ENCODE data around the gene WDFY4.

The WDFY4 gene

GRCh38 chr10:48744587-48744986, 59.9 kb downstream of the WDFY4 start:
- no peak for DNase-seq (ENCODE audit: low spot score)

GRCh38 chr10:48745662-48746245, 61.1 kb downstream of the WDFY4 start:
- no peak for DNase-seq (ENCODE audit: low spot score)

- DNase-seq (ENCODE audit: low spot score) = no peak
These were observed 63.9 kb downstream of the WDFY4 start for GRCh38 chr10:48748573-48748972.

DNA sequence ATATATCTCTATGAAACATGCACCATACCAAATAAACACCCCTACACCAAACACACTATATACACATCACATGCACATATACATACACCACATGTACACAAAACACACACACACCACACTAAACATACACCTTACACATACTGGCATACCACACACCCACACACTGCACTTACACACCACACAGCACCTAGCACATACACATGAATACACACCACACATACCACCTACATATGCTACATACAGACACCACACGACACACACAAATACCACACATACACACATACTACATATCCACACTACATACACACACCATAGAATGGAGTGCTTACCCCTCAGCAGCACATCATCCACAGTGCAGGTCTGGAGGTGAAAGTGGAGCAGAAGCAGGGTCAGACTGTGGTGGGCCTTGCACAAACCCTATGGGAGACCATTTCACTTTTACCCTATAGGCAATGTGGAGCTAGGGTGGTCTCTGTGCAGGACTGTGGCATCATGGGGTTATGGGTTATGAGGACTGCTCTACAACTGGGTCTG, 64.6 kb downstream of the WDFY4 start:
- DNase-seq (ENCODE audit: low spot score) = no peak

DNA sequence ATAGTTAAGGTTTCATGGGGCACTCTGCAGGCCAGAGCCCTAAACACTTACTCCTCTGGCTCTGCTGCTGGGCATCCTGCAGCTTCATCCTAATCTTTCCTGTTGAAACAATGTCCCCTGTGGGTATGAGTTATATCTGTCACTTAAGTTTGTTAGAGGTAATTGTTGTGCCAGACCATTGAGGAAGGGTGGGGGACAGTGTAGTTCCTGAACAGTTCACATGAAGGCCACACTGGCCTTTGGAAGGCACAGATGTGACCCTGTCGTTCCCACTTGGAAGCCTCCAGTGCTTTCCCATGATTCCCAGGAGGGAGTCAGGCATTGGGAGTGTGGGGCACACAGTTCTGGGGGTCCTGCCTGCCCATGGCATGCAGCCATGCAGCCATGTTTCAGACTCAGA, 65.3 kb downstream of the WDFY4 start:
- DNase-seq (ENCODE audit: low spot score) = no peak

DNA sequence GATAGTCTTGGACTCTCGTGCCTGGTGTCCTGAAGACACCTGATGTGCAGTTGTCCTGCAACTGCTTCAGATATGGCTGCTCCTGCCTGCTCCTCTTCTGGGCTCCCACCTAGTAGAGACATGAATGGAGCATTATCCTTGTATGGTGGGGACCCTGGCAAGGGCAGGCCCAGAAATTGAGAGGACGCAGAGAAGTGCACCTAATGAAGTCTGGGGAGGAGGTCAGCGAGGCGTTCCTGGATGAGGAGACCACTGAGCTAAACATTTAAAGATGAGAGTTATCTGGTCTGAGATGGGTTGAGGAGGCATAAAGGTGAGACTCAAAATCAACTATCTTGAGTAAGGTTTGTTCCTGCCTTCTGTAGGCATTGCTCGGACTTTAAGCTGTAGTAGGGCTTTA, 66.3 kb downstream of the WDFY4 start:
- DNase-seq (ENCODE audit: low spot score) = no peak

DNA sequence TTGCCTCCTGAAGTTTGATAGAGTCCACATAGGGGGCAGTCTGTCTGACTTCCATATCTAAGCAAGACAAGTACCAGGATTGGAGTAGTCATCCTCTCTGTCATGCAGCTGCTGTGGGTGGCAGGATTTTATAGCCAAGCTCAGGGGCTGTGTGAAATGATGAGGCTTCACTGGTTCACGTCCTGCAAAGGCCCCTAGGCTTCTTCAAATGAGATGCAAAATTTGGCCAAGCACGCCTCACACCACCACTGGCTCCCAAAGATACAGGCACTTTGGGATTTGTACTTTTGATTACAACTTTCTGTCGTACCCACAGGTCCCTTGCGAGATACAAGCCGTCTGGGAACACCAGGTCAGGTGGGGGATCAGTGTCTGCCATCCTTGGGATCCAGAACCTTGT, 67.1 kb downstream of the WDFY4 start:
- no peak for DNase-seq (ENCODE audit: low spot score)

DNA sequence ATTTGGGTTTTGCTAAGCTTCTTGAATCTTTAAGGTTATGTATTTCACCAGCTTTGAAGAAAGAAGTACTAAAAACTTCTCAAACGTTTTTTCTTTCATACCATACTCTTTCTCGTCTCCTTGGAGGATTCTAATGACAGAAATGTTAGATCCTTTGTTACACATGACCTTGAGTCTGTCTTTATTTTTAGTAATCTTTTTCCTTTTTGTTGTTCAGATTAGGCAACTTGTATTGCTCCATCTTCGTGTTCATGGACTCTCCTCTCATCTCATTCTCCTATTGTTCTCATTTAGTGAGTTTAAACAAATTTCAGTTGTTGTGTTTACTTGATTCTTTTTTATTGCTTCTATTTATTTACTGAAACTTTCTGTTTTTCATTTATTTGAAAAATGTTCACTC, 73.7 kb downstream of the WDFY4 start:
- no peak for DNase-seq (ENCODE audit: low spot score)

GRCh38 chr10:48759113-48759901, 74.6 kb downstream of the WDFY4 start:
- no peak for DNase-seq (ENCODE audit: low spot score)

GRCh38 chr10:48760983-48761382, 76.3 kb downstream of the WDFY4 start:
- DNase-seq (ENCODE audit: low spot score) = no peak

DNA sequence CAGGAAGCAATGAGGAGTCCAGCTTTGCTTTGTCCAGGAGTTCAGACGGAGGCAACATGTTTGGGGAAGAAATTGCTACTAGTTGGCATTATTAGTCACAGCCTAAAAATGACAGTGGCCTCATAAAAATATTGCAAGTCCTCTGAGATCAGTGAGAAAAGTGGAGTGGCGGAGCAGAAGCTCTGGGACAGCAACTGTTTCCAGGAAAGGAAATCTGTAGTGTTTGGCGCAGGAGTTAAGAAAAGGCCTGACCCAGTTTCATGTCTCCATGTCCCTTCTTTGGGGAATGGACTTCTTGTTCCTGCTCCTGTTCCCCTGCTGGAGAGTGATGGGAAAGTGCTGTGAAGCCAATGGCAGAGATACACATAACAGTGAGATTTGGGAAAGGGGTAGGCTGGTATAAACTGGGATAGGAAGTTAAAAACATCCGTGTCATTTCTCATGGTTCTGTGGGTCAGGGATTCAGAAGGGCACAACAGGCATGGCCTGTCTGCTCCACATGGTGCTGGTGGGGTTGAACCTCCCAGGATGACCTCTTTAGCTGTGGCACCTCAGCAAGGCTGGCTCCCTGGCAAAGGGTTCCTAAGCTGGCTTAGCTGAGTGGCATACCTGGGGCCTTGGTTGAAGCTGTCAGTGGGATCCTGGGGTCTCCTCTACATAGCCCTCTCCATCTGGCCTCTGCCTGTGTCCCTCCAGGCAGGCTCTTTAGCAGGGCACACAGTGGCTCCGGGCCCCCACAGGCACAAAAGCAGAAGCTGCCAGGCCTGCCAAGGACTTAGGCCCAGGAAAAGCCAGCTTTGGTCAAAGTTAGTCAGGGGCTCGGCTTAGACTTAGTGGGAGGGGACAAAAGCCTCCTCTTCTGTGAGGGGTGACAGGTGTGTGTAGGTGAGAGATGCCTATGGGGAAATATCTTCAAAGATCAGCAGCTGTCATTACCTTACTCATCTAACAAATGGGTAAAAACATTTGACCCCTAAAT, 77.7 kb downstream of the WDFY4 start:
- no peak for DNase-seq (ENCODE audit: low spot score)

GRCh38 chr10:48763403-48763965, 78.8 kb downstream of the WDFY4 start:
- DNase-seq (ENCODE audit: low spot score) = no peak

DNA sequence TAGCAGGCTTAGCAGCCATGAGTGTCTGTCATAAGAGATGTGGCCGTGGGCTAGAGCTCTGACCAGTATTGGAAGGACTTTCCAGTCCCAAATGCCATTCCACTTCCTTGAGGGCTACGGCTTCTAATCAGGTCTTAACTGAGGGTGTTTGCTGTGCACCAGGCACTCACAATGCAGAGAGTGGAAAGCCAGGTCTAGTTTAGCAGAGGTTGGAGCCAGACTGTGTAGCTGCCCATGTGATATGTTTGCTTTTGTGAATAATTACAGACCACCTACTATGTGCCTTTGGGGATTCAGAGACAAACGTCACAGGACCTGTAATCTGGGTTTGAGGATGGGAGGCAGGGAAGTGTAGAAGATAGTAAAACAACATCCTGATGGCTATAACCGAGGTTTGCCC, 79.8 kb downstream of the WDFY4 start:
- no peak for DNase-seq (ENCODE audit: low spot score)

DNA sequence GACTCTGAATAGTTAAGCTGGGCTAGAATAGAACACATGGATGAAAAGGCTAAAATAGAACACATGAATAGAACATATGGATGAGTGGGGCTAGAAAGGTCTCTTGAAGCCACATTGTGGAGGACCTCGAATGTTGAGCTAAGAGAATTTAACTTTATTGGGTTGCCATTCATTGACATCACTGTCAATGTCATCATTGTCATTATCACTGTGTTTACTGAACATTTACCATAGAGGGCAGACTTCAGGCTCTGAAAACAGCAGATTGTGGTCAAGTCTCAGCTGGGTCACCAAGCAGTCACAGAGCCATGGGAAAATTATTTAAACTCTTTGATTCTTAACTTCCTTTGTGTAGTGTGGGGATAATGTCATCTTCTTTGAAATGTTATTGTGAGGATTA, 80.4 kb downstream of the WDFY4 start:
- DNase-seq (ENCODE audit: low spot score) = no peak

- DNase-seq (ENCODE audit: low spot score) = no peak
These were observed 80.9 kb downstream of the WDFY4 start for GRCh38 chr10:48765527-48765926.

DNA sequence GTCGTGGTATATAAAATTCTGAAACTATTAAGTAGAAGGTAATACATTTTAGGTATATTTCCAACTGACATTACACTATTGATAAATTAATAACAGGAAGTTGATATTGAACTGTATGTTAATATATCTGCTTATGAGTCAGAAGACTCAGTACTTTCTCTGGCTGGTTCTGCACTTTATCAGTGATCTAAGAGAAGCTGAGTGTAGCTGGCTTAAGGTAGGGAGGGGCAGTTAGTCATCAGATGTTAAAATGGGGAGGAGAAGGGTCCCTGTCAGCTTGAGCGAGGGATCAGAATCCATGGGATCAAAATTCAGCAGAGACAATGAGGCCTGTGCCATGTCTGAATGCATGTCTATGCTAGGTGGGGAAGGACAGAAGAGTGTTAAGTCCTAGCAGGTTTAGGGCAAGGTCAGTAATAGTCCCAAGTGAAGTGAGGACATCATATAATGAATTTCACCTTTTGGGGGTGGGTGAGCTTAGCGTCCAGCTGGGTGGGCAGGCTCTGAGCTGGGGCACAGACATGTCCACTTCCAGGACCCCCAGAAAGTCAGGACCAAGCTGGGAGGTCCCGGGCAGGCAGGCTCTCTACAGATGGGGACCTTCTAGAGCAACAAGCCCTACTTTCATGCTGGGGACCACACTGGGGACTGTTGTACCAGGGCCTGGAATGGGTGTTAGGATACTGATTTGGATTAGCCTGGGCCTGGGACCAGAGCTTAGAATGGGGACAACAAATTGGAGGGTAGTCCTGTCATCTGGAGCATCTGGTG, 82.9 kb downstream of the WDFY4 start:
- no peak for DNase-seq (ENCODE audit: low spot score)

DNA sequence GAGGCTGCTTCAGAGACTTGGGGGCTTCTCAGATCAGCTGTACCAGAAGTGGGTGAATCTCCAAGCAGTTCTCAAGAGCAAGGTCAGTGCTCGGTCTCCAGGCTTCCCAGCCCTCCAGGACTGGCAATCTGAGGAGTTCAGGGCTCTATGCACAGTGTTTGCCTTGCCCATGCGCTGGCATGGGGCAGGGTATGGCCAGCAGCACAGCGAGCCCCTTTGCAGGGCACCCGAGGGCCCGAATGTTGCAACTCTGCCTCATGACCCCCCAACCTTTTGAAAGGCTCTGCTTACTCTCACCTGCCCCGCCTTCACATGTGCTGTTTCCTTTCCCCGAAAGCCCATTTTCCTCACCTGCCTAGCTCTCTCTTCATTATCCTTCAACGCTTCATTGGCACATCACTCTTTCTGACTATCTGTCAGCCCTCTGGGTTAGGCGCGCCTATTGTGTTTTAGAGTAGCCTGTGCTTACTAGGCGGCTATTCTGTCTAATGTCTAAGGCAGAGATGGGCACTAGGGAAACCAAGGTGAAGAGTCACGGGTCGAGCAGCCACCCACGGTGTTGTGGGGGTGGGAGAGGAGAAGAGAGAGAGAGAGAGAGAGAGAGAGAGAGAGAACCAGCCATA, 83.6 kb downstream of the WDFY4 start:
- no peak for DNase-seq (ENCODE audit: low spot score)

- no peak for DNase-seq (ENCODE audit: low spot score)
These were observed 84.3 kb downstream of the WDFY4 start for GRCh38 chr10:48768926-48769325.

DNA sequence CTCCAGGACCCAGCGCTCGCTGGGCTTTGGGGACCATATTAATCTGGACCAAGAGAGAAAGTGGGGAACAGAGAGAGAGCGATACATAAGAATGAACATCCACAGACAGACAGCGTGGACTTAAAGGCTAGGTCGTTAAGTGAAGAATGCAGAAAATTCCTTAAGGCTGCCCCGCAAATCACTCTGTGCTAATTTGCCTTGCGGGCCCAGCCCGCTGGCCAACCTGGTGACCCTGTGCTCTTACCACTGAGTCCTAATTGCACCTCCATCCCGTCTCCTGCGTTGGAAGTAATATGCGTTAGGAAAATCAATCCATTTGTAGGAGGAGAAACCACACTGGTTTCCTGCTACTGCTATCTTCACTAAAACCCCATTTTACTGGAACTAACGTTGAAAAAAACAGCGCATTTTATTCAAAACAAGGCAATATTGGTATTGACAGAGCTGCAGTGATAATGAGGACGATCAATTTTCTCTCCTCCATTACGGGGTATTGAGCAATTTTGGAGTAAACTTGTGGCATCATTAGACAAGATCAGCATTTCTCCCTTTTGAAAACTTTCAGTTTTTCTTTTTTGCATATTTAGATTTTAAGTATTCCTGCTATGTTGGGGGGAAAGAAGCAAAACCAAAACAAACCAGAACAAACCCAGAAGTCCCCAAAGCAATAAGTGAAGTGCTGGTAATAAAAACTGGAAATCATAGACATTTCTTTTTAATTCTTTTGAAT, 85.2 kb downstream of the WDFY4 start:
- no peak for DNase-seq (ENCODE audit: low spot score)

GRCh38 chr10:48770561-48771089, 86.0 kb downstream of the WDFY4 start:
- no peak for DNase-seq (ENCODE audit: low spot score)
